ENCODE results near the gene CNDP2.

The CNDP2 gene

DNA sequence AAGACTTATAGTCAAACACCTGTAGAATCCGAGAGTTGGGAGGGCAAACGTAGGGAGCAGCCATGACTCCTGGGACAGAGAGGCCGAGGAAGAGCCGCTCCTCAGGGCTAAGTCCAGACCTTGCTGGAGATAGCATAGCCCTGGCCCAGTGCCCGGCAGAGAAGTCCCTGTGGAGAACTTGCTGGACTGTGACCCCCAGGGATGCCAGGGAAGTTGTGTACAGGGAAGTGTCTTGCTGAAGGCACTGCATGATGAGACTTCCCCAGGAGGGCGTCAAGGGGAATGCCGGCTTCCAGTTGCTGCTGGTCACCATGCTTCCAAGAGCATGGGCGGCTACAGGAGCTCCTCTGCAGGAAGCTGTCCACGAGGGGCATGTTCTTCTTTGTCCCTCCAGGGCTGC, 29.6 kb downstream of the CNDP2 start:
- no peak for DNase-seq (ENCODE audit: extremely low spot score)
- no peak for TF ChIP-seq FOXM1 (IDR thresholded peaks at IDR 0.05; ENCODE audit: borderline replicate concordance)
- TF ChIP-seq LEF1 (IDR thresholded peaks at IDR 0.05; ENCODE audit: borderline replicate concordance) = no peak
- no peak for TF ChIP-seq BHLHE40 (IDR thresholded peaks at IDR 0.05; ENCODE audit: borderline replicate concordance)
- TF ChIP-seq FOXA1 (IDR thresholded peaks at IDR 0.05) = no peak
- no peak for TF ChIP-seq NFRKB (IDR thresholded peaks at IDR 0.05)
- TF ChIP-seq CTBP1 (IDR thresholded peaks at IDR 0.05; ENCODE audit: borderline replicate concordance) = no peak
- TF ChIP-seq SUZ12 (IDR thresholded peaks at IDR 0.05) = no peak
- TF ChIP-seq ELF4 (IDR thresholded peaks at IDR 0.05) = no peak
- TF ChIP-seq ARNT (IDR thresholded peaks at IDR 0.05) = no peak
- TF ChIP-seq SP1 (IDR thresholded peaks at IDR 0.05) = no peak
- no peak for TF ChIP-seq TARDBP (IDR thresholded peaks at IDR 0.05)
- CTCF ChIA-PET = no interaction called here
- POLR2A ChIA-PET = no interaction called here

DNA sequence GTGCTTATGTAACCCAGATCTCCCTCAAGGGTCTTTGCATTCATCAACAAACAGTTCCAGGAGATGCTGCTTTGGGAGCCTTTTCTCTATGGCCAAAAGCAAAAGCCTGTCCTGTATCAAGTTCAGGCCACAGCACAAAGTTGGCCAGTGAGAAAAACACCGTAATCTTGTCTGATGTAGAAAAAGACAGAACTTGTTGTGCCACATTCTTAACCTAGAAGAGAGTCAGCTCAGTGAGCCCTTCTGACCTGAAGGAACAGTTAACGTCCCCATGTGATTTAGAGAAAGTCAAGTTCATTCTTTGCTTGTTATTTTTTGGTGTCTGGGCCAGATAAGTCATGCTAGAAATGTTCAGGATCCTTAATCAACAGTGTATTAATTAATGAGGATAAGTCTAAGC, 30.3 kb downstream of the CNDP2 start:
- CTCF ChIA-PET = no interaction called here

GRCh38 chr18:74528478-74528877, 32.3 kb downstream of the CNDP2 start:
- ChIA-PET CTCF (no interaction called here), POLR2A (no interaction called here)
- no peak for TF ChIP-seq SP1 (IDR thresholded peaks at IDR 0.05)
- no peak for TF ChIP-seq LEF1 (IDR thresholded peaks at IDR 0.05; ENCODE audit: borderline replicate concordance)
- no peak for TF ChIP-seq CTBP1 (IDR thresholded peaks at IDR 0.05; ENCODE audit: borderline replicate concordance)
- no peak for TF ChIP-seq ELF4 (IDR thresholded peaks at IDR 0.05)
- no peak for TF ChIP-seq ARNT (IDR thresholded peaks at IDR 0.05)
- no peak for TF ChIP-seq SUZ12 (IDR thresholded peaks at IDR 0.05)
- no peak for TF ChIP-seq NFRKB (IDR thresholded peaks at IDR 0.05)
- no peak for TF ChIP-seq HDGF (IDR thresholded peaks at IDR 0.05; ENCODE audit: borderline replicate concordance)
- no peak for TF ChIP-seq TARDBP (IDR thresholded peaks at IDR 0.05)
- TF ChIP-seq L3MBTL2 (conservative IDR thresholded peaks at IDR 0.05) = no peak
- no peak for TF ChIP-seq BHLHE40 (IDR thresholded peaks at IDR 0.05; ENCODE audit: borderline replicate concordance)
- TF ChIP-seq PKNOX1 (IDR thresholded peaks at IDR 0.05) = no peak
- TF ChIP-seq FOXK2 (IDR thresholded peaks at IDR 0.05) = no peak
- no peak for TF ChIP-seq ZNF384 (IDR thresholded peaks at IDR 0.05)
- no peak for DNase-seq (ENCODE audit: extremely low spot score)

More for the DNA sequence above, 30.3 kb downstream of the CNDP2 start:
- POLR2A ChIA-PET = no interaction called here
- no peak for TF ChIP-seq LEF1 (IDR thresholded peaks at IDR 0.05; ENCODE audit: borderline replicate concordance)
- TF ChIP-seq BHLHE40 (IDR thresholded peaks at IDR 0.05; ENCODE audit: borderline replicate concordance) = no peak
- TF ChIP-seq TARDBP (IDR thresholded peaks at IDR 0.05) = no peak
- DNase-seq (ENCODE audit: extremely low spot score) = no peak

- no peak for DNase-seq (ENCODE audit: extremely low spot score)
- no peak for TF ChIP-seq L3MBTL2 (conservative IDR thresholded peaks at IDR 0.05)
- TF ChIP-seq LEF1 (IDR thresholded peaks at IDR 0.05; ENCODE audit: borderline replicate concordance) = no peak
- TF ChIP-seq ELF4 (IDR thresholded peaks at IDR 0.05) = no peak
- no peak for TF ChIP-seq ARNT (IDR thresholded peaks at IDR 0.05)
- TF ChIP-seq FOXM1 (IDR thresholded peaks at IDR 0.05; ENCODE audit: borderline replicate concordance) = no peak
- TF ChIP-seq ZNF384 (IDR thresholded peaks at IDR 0.05) = no peak
- TF ChIP-seq CTBP1 (IDR thresholded peaks at IDR 0.05; ENCODE audit: borderline replicate concordance) = no peak
- POLR2A ChIA-PET = no interaction called here
- CTCF ChIA-PET = no interaction called here
Measured at GRCh38 chr18:74528913-74529312, 32.8 kb downstream of the CNDP2 start.

DNA sequence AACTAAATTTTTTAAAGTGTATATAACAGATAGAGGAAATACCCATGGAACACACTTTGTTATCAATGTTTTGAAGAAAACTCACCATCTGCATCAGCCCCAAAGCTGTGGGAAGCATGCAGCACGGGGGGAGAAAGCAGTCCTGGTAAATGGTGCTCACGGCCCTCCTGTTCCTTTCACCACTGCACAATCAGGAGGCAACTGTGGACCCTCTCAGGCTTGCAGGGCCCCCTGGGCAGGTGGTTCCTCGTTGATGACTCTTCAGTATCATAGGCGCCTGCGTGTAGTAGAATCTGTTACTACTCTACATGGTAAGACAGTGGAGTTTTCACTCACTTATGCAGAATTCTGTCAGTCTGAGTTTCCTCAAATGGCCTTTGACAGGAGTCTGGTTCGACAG, 33.2 kb downstream of the CNDP2 start:
- ChIA-PET POLR2A (no interaction called here), CTCF (no interaction called here)
- no peak for TF ChIP-seq SUZ12 (IDR thresholded peaks at IDR 0.05)
- TF ChIP-seq NFRKB (IDR thresholded peaks at IDR 0.05) = no peak
- TF ChIP-seq CTBP1 (IDR thresholded peaks at IDR 0.05; ENCODE audit: borderline replicate concordance) = no peak
- no peak for TF ChIP-seq FOXK2 (IDR thresholded peaks at IDR 0.05)
- TF ChIP-seq FOXA1 (IDR thresholded peaks at IDR 0.05) = no peak
- TF ChIP-seq PKNOX1 (IDR thresholded peaks at IDR 0.05) = no peak
- TF ChIP-seq TARDBP (IDR thresholded peaks at IDR 0.05) = no peak
- no peak for TF ChIP-seq BHLHE40 (IDR thresholded peaks at IDR 0.05; ENCODE audit: borderline replicate concordance)
- DNase-seq (ENCODE audit: extremely low spot score) = no peak

GRCh38 chr18:74529811-74530583, 33.8 kb downstream of the CNDP2 start:
- CTCF ChIA-PET = no interaction called here
- TF ChIP-seq L3MBTL2 (conservative IDR thresholded peaks at IDR 0.05) = no peak
- TF ChIP-seq NFRKB (IDR thresholded peaks at IDR 0.05) = no peak
- no peak for TF ChIP-seq CTBP1 (IDR thresholded peaks at IDR 0.05; ENCODE audit: borderline replicate concordance)
- no peak for TF ChIP-seq ARNT (IDR thresholded peaks at IDR 0.05)
- TF ChIP-seq ZNF384 (IDR thresholded peaks at IDR 0.05) = no peak
- TF ChIP-seq FOXA1 (IDR thresholded peaks at IDR 0.05) = no peak
- TF ChIP-seq HDGF (IDR thresholded peaks at IDR 0.05; ENCODE audit: borderline replicate concordance) = no peak
- no peak for TF ChIP-seq FOXM1 (IDR thresholded peaks at IDR 0.05; ENCODE audit: borderline replicate concordance)
- no peak for TF ChIP-seq SP1 (IDR thresholded peaks at IDR 0.05)
- no peak for TF ChIP-seq PKNOX1 (IDR thresholded peaks at IDR 0.05)
- no peak for TF ChIP-seq BHLHE40 (IDR thresholded peaks at IDR 0.05; ENCODE audit: borderline replicate concordance)
- TF ChIP-seq SUZ12 (IDR thresholded peaks at IDR 0.05) = no peak
- TF ChIP-seq LEF1 (IDR thresholded peaks at IDR 0.05; ENCODE audit: borderline replicate concordance) = no peak
- TF ChIP-seq ELF4 (IDR thresholded peaks at IDR 0.05) = no peak
- TF ChIP-seq TARDBP (IDR thresholded peaks at IDR 0.05) = no peak
- no peak for TF ChIP-seq FOXK2 (IDR thresholded peaks at IDR 0.05)
- POLR2A ChIA-PET = no interaction called here
- no peak for DNase-seq (ENCODE audit: extremely low spot score)
